H1 (cell line): Measurements from ENCODE around the gene ASPHD2. TPM values are rescaled to one million over a fixed set of nuclear protein-coding genes. Genes with fewer than 3 reads are reported as not detected.

Experiments
- BACH1 ChIP-seq: IDR thresholded peaks from 2 replicates; pipeline ENCODE4 v1.6.1; 2012; ENCODE audit warnings: low read length, improper control_type of control experiment
- CBX5 ChIP-seq: fragments of 300-800, 300-1000 bp; sonication (generic); IDR thresholded peaks from 2 replicates; pipeline ENCODE4 v1.7.1; 2016; ENCODE audit warnings: antibody characterized with exemption, low read length, low read depth
- KDM1A ChIP-seq: fragments of 200-600, 300-600 bp; sonication (generic); IDR thresholded peaks from 2 replicates; pipeline ENCODE4 v1.7.1; 2016; ENCODE audit warnings: mild to moderate bottlenecking, low read length, borderline replicate concordance
- KDM4A ChIP-seq: IDR thresholded peaks from one replicate; pipeline ENCODE4 v1.7.1; 2012; ENCODE audit warnings: low read depth, mild to moderate bottlenecking, moderate library complexity, low read length, inconsistent platforms; ENCODE audit not compliant: severe bottlenecking
- NANOG ChIP-seq: IDR thresholded peaks from 2 replicates; pipeline ENCODE4 v1.6.1; 2011; ENCODE audit warnings: low read length, low read depth, mild to moderate bottlenecking, inconsistent platforms; ENCODE audit not compliant: insufficient read depth, poor library complexity, severe bottlenecking
- RBBP5 ChIP-seq: IDR thresholded peaks from 2 replicates; pipeline ENCODE4 v1.7.1; 2012; ENCODE audit warnings: low read depth, mild to moderate bottlenecking, inconsistent platforms, low read length, moderate library complexity, borderline replicate concordance
- SAP30 ChIP-seq: fragments of 300-600 bp; sonication (generic); IDR thresholded peaks from 2 replicates; pipeline ENCODE4 v1.7.1; 2012; ENCODE audit warnings: low read length, moderate library complexity, mild to moderate bottlenecking, inconsistent platforms; ENCODE audit not compliant: insufficient read depth, insufficient replicate concordance
- SRF ChIP-seq: IDR thresholded peaks from 2 replicates; pipeline ENCODE4 v1.6.1; 2011; ENCODE audit warnings: mild to moderate bottlenecking, low read depth, low read length, moderate library complexity
- TCF12 ChIP-seq: IDR thresholded peaks from 2 replicates; pipeline ENCODE4 v1.6.1; 2011; ENCODE audit warnings: low read depth, mild to moderate bottlenecking, low read length
- ZNF274 ChIP-seq: IDR thresholded peaks from 2 replicates; pipeline ENCODE4 v1.7.0; 2012; ENCODE audit warnings: low read length, borderline replicate concordance; ENCODE audit errors: extremely low read depth
- polyA plus RNA-seq, 7 experiments: library from polyadenylated mRNA; depleted of rRNA in 3 of 7; stranded (reverse) in 5 of 7; unstranded in 2 of 7; fragments of >200 nt in 5 of 7; fragments of 200-250 nt in 2 of 7; gene quantifications; 1 replicate in 5 of 7; 2 replicates in 1 of 7; 4 replicates in 1 of 7; pipeline versions ENCODE4 v1.2.1 to v1.2.3, GENCODE V29; 2011 to 2013; ENCODE audit warnings: missing spikeins in 2 of 7, mixed read lengths in 2 of 7
- total RNA-seq: library from RNA; stranded (reverse); fragmentation: NEBNext Ultra II Directional; extraction: Animal tissue kit (Norgen Biotek cat#: 25700); gene quantifications from 2 replicates; pipeline ENCODE4 v1.2.1, GENCODE V29; 2021

Gene ASPHD2
- total and polyA plus RNA-seq, 2 of the 8 experiments (the other 6 are each of a cell fraction or from before 2014, with no cell fraction given) = 7.2 to 11.0 TPM

- TF ChIP-seq ZNF274 (no peak), SAP30 (no peak), NANOG (no peak), SRF (no peak), KDM4A (no peak), BACH1 (no peak), CBX5 (no peak), RBBP5 (no peak), TCF12 (no peak), KDM1A (no peak)
Measured at GRCh38 chr22:26481694-26482093, 52.6 kb downstream of the ASPHD2 start (continued).
